ENCODE data around the gene RNF144A. TPM values are rescaled to one million over a fixed set of nuclear protein-coding genes. Genes with fewer than 3 reads are reported as not detected.

RNF144A gene
- total and polyA plus RNA-seq, 2 of the 13 experiments (the other 11 are each of a cell fraction or from before 2014, with no cell fraction given), result 13.9 to 16.5 TPM

- TF ChIP-seq RNF219 (CRISPR knock-in tag; IDR thresholded peaks at IDR 0.05), result no peak
- no peak for TF ChIP-seq CENPX (CRISPR knock-in tag; IDR thresholded peaks at IDR 0.05)
- TF ChIP-seq FOXM1 (CRISPR knock-in tag; IDR thresholded peaks at IDR 0.05), result no peak
- TF ChIP-seq E2F1 (CRISPR knock-in tag; IDR thresholded peaks at IDR 0.05), result no peak
- no peak for TF ChIP-seq ATF3 (CRISPR knock-in tag; IDR thresholded peaks at IDR 0.05)
- no peak for TF ChIP-seq ZNF567 (CRISPR knock-in tag; IDR thresholded peaks at IDR 0.05; ENCODE audit: borderline replicate concordance)
- TF ChIP-seq DRAP1 (CRISPR knock-in tag; IDR thresholded peaks at IDR 0.05), result no peak
- TF ChIP-seq NCOA5 (CRISPR knock-in tag; IDR thresholded peaks at IDR 0.05), result no peak
- 0 out of 2 replicates have a peak, but pooled peaks have one; percentile 22 for TF ChIP-seq EHMT2 (IDR thresholded peaks at IDR 0.05; ENCODE audit: borderline replicate concordance, low read depth, low read length)
- 0 out of 2 replicates have a peak, but pooled peaks have one; percentile 7 for TF ChIP-seq PHF21A (CRISPR knock-in tag; IDR thresholded peaks at IDR 0.05)
- no peak for TF ChIP-seq STAG1 (CRISPR knock-in tag; IDR thresholded peaks at IDR 0.05)
- no peak for TF ChIP-seq CREBL2 (CRISPR knock-in tag; IDR thresholded peaks at IDR 0.05; ENCODE audit: borderline replicate concordance)
- no peak for TF ChIP-seq ZNF775 (CRISPR knock-in tag; IDR thresholded peaks at IDR 0.05; ENCODE audit: borderline replicate concordance)
- TF ChIP-seq MAFK (conservative IDR thresholded peaks at IDR 0.05 in 1 of 2, IDR thresholded peaks at IDR 0.05 in 1 of 2; ENCODE audit: low read length in 2 of 2), result no peak
- no peak for TF ChIP-seq NR2F2 (IDR thresholded peaks at IDR 0.05; ENCODE audit: borderline replicate concordance, low read depth)
- no peak for TF ChIP-seq TIGD3 (CRISPR knock-in tag; IDR thresholded peaks at IDR 0.05; ENCODE audit: borderline replicate concordance)
- TF ChIP-seq ZNF44 (CRISPR knock-in tag; IDR thresholded peaks at IDR 0.05), result no peak
- no peak for TF ChIP-seq HCFC1 (IDR thresholded peaks at IDR 0.05; ENCODE audit: low read depth, low read length)
- no peak for TF ChIP-seq ZBTB37 (CRISPR knock-in tag; IDR thresholded peaks at IDR 0.05)
- TF ChIP-seq NONO (IDR thresholded peaks at IDR 0.05), result no peak
- TF ChIP-seq NONO (CRISPR knock-in tag; conservative IDR thresholded peaks at IDR 0.05), result no peak
- TF ChIP-seq JUNB (CRISPR knock-in tag; IDR thresholded peaks at IDR 0.05; ENCODE audit: borderline replicate concordance), result no peak
These were observed 40.0 kb downstream of the RNF144A start (continued) for GRCh38 chr2:6957031-6957714.

Measured in HepG2 (cell line).